Cardiac fibroblast (primary cell): ENCODE measurements around the gene VMP1.

Source experiments
- DNase-seq, 2 donors: peaks; one replicate each; pipeline versions ENCODE4 v3.0.0 to v3.0.0-alpha.2; 2010; ENCODE audit warnings: low read depth in 2 of 2
- H3K4me3 ChIP-seq, 2 donors: replicated peaks in 1 of 2; 1 replicate in 1 of 2; 2 replicates in 1 of 2; pipeline ENCODE4 v1.5.1; 2011; ENCODE audit warnings: low read depth in 2 of 2, low read length in 2 of 2, mild to moderate bottlenecking in 2 of 2, moderate library complexity in 1 of 2
- TF ChIP-seq, protein P1 (sequence below): IDR thresholded peaks from one replicate; pipeline ENCODE4 v1.5.1; 2011; ENCODE audit warnings: low read depth, mild to moderate bottlenecking, low read length, inconsistent platforms

The VMP1 gene

GRCh38 chr17:59874376-59874775, 166.9 kb downstream of the VMP1 start:
- H3K4me3 ChIP-seq = no peak overlapping the region
- no peak for DNase-seq
- TF ChIP-seq, protein P1, sequence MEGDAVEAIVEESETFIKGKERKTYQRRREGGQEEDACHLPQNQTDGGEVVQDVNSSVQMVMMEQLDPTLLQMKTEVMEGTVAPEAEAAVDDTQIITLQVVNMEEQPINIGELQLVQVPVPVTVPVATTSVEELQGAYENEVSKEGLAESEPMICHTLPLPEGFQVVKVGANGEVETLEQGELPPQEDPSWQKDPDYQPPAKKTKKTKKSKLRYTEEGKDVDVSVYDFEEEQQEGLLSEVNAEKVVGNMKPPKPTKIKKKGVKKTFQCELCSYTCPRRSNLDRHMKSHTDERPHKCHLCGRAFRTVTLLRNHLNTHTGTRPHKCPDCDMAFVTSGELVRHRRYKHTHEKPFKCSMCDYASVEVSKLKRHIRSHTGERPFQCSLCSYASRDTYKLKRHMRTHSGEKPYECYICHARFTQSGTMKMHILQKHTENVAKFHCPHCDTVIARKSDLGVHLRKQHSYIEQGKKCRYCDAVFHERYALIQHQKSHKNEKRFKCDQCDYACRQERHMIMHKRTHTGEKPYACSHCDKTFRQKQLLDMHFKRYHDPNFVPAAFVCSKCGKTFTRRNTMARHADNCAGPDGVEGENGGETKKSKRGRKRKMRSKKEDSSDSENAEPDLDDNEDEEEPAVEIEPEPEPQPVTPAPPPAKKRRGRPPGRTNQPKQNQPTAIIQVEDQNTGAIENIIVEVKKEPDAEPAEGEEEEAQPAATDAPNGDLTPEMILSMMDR = no peak

DNA sequence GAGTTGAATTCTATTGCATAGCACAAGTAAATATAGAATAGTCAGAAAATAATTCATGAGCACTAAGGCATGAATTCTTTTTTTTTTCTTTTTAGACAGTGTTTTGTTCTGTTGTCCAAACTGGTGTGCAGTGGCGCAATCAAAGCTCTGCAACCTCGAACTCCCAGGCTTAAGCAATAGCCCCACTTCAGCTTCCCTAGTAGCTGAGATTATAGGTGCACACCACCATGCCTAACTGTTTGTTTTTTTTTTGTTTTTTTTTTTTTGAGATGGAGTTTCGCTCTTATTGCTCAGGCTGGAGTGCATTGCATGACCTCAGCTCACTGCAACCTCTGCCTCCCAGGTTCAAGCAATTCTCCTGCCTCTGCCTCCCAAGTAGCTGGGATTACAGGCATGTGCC, 168.7 kb downstream of the VMP1 start:
- peak; percentile 40 to 50 for DNase-seq
- no peak overlapping the region for H3K4me3 ChIP-seq
- TF ChIP-seq, protein P1 = no peak

DNA sequence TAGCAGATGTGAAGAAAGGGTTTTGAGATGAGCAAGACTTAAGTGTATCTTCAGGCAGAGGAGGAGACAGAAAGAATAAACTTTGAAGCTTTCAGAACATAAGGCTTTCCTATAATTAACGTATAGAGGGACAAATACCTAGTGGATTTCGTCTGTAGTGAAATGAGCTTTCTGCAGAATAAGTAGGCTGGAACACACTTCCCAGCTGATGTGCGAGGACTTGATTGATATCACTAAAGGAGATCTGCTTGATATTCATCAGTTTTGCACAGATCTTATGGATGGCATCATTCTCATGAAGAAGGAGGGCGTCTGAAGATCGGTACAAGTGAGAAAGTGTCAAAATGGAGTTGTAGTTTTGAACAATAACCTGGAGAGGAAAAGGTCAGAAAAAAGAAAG, 170.5 kb downstream of the VMP1 start:
- no peak for DNase-seq
- no peak overlapping the region for H3K4me3 ChIP-seq
- TF ChIP-seq, protein P1 = no peak

GRCh38 chr17:59878624-59879023, 171.2 kb downstream of the VMP1 start:
- TF ChIP-seq, protein P1 = no peak
- no peak for DNase-seq
- H3K4me3 ChIP-seq = no peak overlapping the region

GRCh38 chr17:59884861-59885260, 177.4 kb downstream of the VMP1 start:
- TF ChIP-seq, protein P1 = no peak

GRCh38 chr17:59888145-59888750, 180.8 kb downstream of the VMP1 start:
- no peak overlapping the region for H3K4me3 ChIP-seq
- no peak for DNase-seq
- TF ChIP-seq, protein P1 = no peak

More at GRCh38 chr17:59884861-59885260, 177.4 kb downstream of the VMP1 start:
- H3K4me3 ChIP-seq = no peak overlapping the region
- DNase-seq = no peak

GRCh38 chr17:59890720-59891119, 183.3 kb downstream of the VMP1 start:
- peak in 1 of 2 donors; percentile 63 for DNase-seq
- H3K4me3 ChIP-seq = no peak overlapping the region
- TF ChIP-seq, protein P1 = no peak
